HG02763 (cell line): ENCODE measurements around the gene AGAP1.

Source experiments
- ATAC-seq: cut with Tn5 transposase; IDR thresholded peaks from one replicate; pipeline ENCODE4 v1.9.1; 2021; ENCODE audit warnings: mild to moderate bottlenecking, moderate library complexity; ENCODE audit not compliant: unreplicated experiment

Gene AGAP1

GRCh38 chr2:235725016-235725489, 231.2 kb downstream of the AGAP1 start:
- ATAC-seq: no peak

GRCh38 chr2:235725841-235726240, 232.0 kb downstream of the AGAP1 start:
- no peak for ATAC-seq

GRCh38 chr2:235726554-235726953, 232.7 kb downstream of the AGAP1 start:
- no peak for ATAC-seq

GRCh38 chr2:235727174-235727573, 233.3 kb downstream of the AGAP1 start:
- ATAC-seq: no peak

GRCh38 chr2:235727891-235728799, 234.3 kb downstream of the AGAP1 start:
- ATAC-seq: no peak

- ATAC-seq: no peak
These were observed 235.1 kb downstream of the AGAP1 start for GRCh38 chr2:235728800-235729556.

- no peak for ATAC-seq
These were observed 235.7 kb downstream of the AGAP1 start for GRCh38 chr2:235729557-235729947.

GRCh38 chr2:235730115-235730514, 236.3 kb downstream of the AGAP1 start:
- ATAC-seq: no peak

- no peak for ATAC-seq
These were observed 239.9 kb downstream of the AGAP1 start for GRCh38 chr2:235733761-235734160.

GRCh38 chr2:235734168-235734567, 240.3 kb downstream of the AGAP1 start:
- no peak for ATAC-seq

GRCh38 chr2:235734688-235735231, 240.9 kb downstream of the AGAP1 start:
- no peak for ATAC-seq

GRCh38 chr2:235737396-235737795, 243.6 kb downstream of the AGAP1 start:
- no peak for ATAC-seq

- ATAC-seq: no peak
These were observed 244.0 kb downstream of the AGAP1 start for GRCh38 chr2:235737840-235738239.

- no peak for ATAC-seq
These were observed 246.0 kb downstream of the AGAP1 start for GRCh38 chr2:235739704-235740415.

- no peak for ATAC-seq
These were observed 247.0 kb downstream of the AGAP1 start for GRCh38 chr2:235740821-235741220.

- ATAC-seq: no peak
These were observed 250.3 kb downstream of the AGAP1 start for GRCh38 chr2:235744161-235744560.

- no peak for ATAC-seq
These were observed 251.8 kb downstream of the AGAP1 start for GRCh38 chr2:235745597-235745996.

- no peak for ATAC-seq
These were observed 252.6 kb downstream of the AGAP1 start for GRCh38 chr2:235746257-235746934.

- no peak for ATAC-seq
These were observed 253.3 kb downstream of the AGAP1 start for GRCh38 chr2:235747001-235747785.

GRCh38 chr2:235747786-235748091, 253.9 kb downstream of the AGAP1 start:
- no peak for ATAC-seq
